GM12874 (cell line): Measurements from ENCODE around the gene HS6ST2.

Source experiments
- TF ChIP-seq, protein P1 (sequence below): IDR thresholded peaks from 2 replicates; pipeline ENCODE4 v1.5.1; 2011; ENCODE audit warnings: low read depth, mild to moderate bottlenecking, control low read depth, low read length, moderate library complexity; ENCODE audit not compliant: insufficient read depth

HS6ST2 gene

DNA sequence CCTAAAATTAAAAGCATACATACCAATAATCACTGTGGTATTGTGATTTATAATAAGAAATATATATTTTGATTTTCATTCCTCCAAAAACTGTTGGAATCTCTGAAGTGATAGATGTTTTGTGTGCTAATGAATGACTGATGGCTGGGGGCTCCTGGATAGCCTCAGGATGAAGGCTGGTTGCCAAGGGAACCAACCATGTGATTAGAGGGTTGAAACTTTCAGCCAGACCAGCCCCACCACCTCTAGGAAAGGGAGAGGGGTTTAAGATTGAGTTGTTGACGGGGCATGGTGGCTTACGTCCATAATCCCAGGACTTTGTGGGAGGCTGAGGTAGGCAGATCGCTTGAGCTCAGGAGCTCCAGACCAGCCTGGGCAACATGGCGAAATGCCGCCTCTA, 34.0 kb downstream of the HS6ST2 start:
- TF ChIP-seq, protein P1, sequence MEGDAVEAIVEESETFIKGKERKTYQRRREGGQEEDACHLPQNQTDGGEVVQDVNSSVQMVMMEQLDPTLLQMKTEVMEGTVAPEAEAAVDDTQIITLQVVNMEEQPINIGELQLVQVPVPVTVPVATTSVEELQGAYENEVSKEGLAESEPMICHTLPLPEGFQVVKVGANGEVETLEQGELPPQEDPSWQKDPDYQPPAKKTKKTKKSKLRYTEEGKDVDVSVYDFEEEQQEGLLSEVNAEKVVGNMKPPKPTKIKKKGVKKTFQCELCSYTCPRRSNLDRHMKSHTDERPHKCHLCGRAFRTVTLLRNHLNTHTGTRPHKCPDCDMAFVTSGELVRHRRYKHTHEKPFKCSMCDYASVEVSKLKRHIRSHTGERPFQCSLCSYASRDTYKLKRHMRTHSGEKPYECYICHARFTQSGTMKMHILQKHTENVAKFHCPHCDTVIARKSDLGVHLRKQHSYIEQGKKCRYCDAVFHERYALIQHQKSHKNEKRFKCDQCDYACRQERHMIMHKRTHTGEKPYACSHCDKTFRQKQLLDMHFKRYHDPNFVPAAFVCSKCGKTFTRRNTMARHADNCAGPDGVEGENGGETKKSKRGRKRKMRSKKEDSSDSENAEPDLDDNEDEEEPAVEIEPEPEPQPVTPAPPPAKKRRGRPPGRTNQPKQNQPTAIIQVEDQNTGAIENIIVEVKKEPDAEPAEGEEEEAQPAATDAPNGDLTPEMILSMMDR, result no peak

DNA sequence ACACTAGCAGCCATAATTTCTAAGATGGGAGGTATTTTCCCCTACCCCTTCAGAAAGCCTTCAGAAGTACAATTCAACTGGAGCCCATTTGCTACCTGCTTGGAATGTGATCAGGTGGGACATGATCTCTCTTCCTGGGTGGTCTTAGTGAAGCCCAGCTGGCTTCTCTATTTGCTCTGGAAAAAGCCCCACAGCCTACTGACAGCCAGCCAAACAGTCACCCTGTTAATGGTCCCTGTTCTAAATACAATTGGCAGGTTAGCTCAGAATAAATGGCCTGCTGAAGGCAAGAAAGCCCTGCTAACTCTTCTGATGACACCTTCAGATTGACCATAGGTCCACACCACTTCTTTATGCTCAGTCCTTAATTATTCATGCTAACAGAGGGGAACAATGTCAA, 39.9 kb downstream of the HS6ST2 start:
- TF ChIP-seq, protein P1, result no peak

DNA sequence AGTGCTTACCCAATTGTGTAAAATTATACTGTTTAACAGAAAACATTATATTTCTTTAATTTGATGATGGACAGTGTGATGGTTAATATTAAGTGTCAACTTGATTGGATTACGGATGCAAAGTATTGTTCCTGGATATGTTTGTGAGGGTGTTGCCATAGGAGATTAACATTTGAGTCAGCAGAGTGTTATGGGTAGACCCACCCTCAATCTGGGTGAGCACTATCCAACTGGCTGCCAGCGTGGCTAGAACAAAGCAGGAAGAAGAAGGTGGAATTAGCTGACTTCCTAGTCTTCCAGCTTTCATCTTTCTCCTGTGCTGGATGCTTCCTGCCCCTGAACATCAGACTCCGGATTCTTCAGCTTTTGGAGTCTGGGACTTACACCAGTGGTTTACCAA, 42.1 kb downstream of the HS6ST2 start:
- TF ChIP-seq, protein P1, result no peak

DNA sequence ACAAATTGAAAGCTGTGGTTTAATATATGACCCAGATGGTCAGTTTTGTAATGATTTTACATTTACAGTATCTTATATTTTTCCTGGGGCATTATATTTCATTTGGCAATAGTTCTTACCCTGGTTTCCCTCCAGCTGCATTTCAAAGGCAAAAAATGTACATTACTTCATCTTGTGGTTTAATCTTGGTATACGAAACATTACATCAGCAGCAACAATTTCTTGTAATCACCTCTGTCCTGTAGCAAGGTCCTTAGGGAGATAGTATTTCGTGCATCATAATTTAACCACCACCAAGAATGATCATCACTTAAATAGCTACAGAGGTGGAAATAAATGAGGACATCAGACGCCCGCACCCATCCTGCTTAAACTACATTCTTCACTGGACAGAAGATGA, 48.8 kb downstream of the HS6ST2 start:
- TF ChIP-seq, protein P1, result no peak

DNA sequence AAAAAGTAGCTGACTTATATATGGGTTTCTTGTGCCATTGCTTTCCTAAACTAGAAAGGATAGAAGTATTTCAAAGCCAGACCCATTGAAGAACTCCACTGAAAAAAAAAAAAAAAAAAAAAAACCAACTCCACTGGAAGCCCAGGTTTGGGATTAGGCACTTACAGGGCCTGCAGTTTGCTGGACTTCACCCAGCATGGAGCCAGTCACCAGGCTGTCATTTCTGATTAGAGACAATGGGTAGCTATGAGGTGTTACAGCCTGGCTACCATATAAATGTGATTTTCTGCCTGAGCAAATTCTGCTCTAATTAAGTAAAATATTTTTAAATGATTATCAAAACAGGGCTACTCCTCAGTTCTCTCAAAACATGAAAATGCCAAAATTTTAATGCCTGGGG, 49.5 kb downstream of the HS6ST2 start:
- TF ChIP-seq, protein P1, result no peak

DNA sequence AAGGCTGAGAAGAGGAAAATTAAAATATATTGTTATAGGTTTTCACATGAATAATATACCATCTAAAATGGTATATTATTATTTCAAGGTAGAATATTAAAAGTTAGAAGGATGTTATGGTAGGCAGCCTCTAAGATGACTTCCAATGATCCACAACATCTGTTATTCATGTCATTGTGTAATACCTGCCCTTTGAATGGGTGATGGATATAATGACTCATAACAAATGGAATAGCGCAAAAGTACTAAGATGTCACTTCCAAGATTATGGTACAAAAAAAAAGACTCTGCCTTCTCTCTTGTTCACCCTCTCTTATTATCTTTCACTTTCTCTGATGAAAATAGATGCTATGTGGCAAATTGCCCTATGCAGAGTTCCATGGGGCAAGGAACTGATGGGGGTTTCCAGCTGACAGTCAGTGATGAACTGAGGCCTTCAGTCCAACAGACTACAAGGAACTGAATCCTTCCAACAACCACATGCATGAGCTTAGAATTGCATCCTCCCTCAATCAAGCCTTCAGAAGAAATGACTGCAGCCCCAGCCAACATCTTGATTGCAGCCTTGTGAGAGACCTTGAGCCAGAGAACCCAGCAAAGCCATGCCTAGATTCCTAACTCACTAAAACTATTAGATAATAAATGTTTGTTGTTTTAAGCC, 57.7 kb downstream of the HS6ST2 start:
- TF ChIP-seq, protein P1, result no peak

DNA sequence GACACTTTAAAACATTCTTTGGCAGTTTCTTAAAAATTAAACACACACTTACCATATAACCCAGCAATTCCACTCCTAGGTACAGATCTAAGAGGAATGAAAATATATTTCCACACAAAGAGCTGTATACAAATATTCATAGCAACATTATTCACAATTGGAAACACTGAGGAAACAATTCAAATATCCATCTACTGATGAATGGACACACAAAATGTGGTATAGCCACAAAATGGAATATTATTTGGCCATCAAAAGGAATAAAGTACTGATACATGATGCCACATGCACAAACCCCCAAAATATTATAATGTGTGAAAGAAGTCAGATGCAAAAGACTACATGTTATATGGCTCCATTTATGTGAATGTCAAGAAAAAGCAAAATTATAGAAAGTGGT, 70.9 kb downstream of the HS6ST2 start:
- TF ChIP-seq, protein P1, result no peak
